Panc1 (cell line): ENCODE measurements around the gene CD55. TPM values are rescaled to one million over a fixed set of nuclear protein-coding genes. Genes with fewer than 3 reads are reported as not detected.

Experiments
- ATAC-seq: fragments of 200-7000 bp; cut with Tn5 transposase; 2 replicates; pipeline ENCODE4 v1.9.1; 2020; ENCODE audit warnings: mild to moderate bottlenecking, moderate library complexity
- BruUV-seq: library from RNA; stranded (reverse); fragments of 400-500 nt; replicated peaks from 2 replicates; lab custom pipeline; 2021; lab: Mats Ljungman, UMichigan
- CTCF ChIA-PET: fragments of 300-600 bp; sonication (Branson Sonifier 250); formaldehyde crosslinking; loops from one replicate; lab custom pipeline; 2022; ENCODE audit warnings: antibody characterized with exemption; lab: Charles Lee
- POLR2A ChIA-PET: fragments of 300-600 bp; sonication (Branson Sonifier 250); formaldehyde crosslinking; loops from one replicate; lab custom pipeline; 2022; ENCODE audit warnings: antibody characterized with exemption; lab: Charles Lee
- DNase-seq: peaks from one replicate; pipeline ENCODE4 v3.0.0-alpha.2; 2010; ENCODE audit warnings: low read depth, low spot score
- H3K27ac ChIP-seq: 2 replicates; pipeline ENCODE4 v1.5.1; 2011; ENCODE audit warnings: mild to moderate bottlenecking, low read length, inconsistent platforms
- H3K27me3 ChIP-seq: fragments of 200-500 bp; sonication (Bioruptor generic); 2 replicates; pipeline ENCODE4 v1.6.0; 2014; ENCODE audit warnings: low read length, inconsistent platforms; ENCODE audit not compliant: control insufficient read depth, insufficient read depth
- H3K36me3 ChIP-seq: fragments of 200-500 bp; sonication (Bioruptor generic); 2 replicates; pipeline ENCODE4 v1.5.1; 2014; ENCODE audit warnings: inconsistent platforms, mild to moderate bottlenecking, low read length, moderate library complexity; ENCODE audit not compliant: control insufficient read depth, insufficient read depth
- H3K4me1 ChIP-seq: 2 replicates; pipeline ENCODE4 v1.5.1; 2011; ENCODE audit warnings: inconsistent platforms, mild to moderate bottlenecking, low read length, moderate library complexity; ENCODE audit not compliant: control insufficient read depth, insufficient read depth
- H3K4me3 ChIP-seq, 2 experiments: 2 replicates each; pipeline ENCODE4 v1.5.1; 2011 to 2012; ENCODE audit warnings: low read depth in 2 of 2, low read length in 2 of 2, mild to moderate bottlenecking in 2 of 2, inconsistent platforms in 1 of 2, moderate library complexity in 1 of 2
- H3K9me3 ChIP-seq: fragments of 200-500 bp; sonication (Bioruptor generic); 2 replicates; pipeline ENCODE4 v1.5.1; 2014; ENCODE audit warnings: low read depth, mild to moderate bottlenecking, inconsistent platforms, low read length, moderate library complexity; ENCODE audit not compliant: control insufficient read depth, insufficient read depth
- POLR2AphosphoS5 ChIP-seq: IDR thresholded peaks from 2 replicates; pipeline ENCODE4 v1.6.1; 2012; ENCODE audit warnings: mild to moderate bottlenecking, low read depth, low read length, moderate library complexity
- REST ChIP-seq, 2 experiments: IDR thresholded peaks; 2 replicates each; pipeline ENCODE4 v1.6.1; 2011 to 2012; ENCODE audit warnings: low read depth in 2 of 2, control low read depth in 1 of 2, low read length in 1 of 2, mild to moderate bottlenecking in 1 of 2, moderate library complexity in 1 of 2; ENCODE audit not compliant: insufficient read depth in 1 of 2
- SIN3A ChIP-seq: IDR thresholded peaks from 2 replicates; pipeline ENCODE4 v1.6.1; 2012; ENCODE audit warnings: low read depth, mild to moderate bottlenecking, low read length, moderate library complexity, borderline replicate concordance; ENCODE audit not compliant: insufficient read depth
- TCF7L2 ChIP-seq: IDR thresholded peaks from 2 replicates; pipeline ENCODE4 v1.6.1; 2011; ENCODE audit warnings: mild to moderate bottlenecking, low read depth, low read length, inconsistent platforms
- in situ Hi-C: cut with HindIII; loops from 2 replicates; pipeline ENCODE4 v1.10.0; 2016; ENCODE audit warnings: low sequenced_read_pairs, low pct_unique_long_range_greater_than_20kb
- intact Hi-C: fragments of 100-400 bp; cut with micrococcal nuclease; formaldehyde crosslinking; loops from one replicate; pipeline ENCODE4 v1.10.0; 2022; ENCODE audit not compliant: unreplicated experiment
- total RNA-seq: library from RNA; stranded (reverse); gene quantifications from one replicate; pipeline ENCODE4 v1.2.1, GENCODE V29; 2021; ENCODE audit not compliant: unreplicated experiment
- TF ChIP-seq, protein P1 (sequence below): fragments of 450-650 bp; IDR thresholded peaks from 2 replicates; pipeline ENCODE4 v1.5.1; 2017; ENCODE audit warnings: mild to moderate bottlenecking

The CD55 gene
- total RNA-seq, 1 experiment from 2014 or later, result 12.1 TPM

DNA sequence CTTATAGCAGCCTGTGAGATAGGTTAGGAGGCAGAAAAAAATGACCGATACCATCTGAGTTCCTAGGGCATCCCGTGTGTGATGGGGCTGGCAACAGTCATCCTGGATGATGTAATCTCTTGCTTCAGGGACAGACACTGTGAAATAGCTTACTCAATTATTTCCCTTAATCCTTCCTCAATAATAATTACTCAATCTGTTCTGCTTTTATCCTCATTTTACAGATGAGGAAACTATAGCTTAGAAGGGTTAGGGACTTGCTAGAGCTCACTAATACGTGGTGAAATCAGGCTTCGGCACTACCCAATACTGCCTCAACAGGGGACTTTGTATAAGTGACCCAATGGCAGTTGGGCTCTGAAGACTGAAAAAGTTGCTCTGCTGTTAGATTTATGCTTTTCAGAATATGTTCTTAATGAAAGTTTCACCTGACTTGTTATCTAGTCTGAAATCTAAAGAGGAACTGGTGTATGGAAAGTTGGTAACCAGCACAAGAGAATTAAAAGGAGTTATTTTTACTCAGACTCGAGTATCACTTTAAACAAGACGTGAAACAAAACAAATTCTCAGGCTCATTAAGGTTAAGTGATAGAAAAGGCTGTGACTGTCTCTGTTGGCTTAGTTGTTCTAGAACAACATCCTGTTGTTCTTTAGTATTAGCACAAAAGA, 14.4 kb downstream of the CD55 start:
- TF ChIP-seq REST (IDR thresholded peaks at IDR 0.05; ENCODE audit: insufficient read depth in 1 of 2, low read depth in 2 of 2, low read length in 1 of 2) (no peak), POLR2AphosphoS5 (no peak), TCF7L2 (no peak), SIN3A (no peak)
- TF ChIP-seq, protein P1, sequence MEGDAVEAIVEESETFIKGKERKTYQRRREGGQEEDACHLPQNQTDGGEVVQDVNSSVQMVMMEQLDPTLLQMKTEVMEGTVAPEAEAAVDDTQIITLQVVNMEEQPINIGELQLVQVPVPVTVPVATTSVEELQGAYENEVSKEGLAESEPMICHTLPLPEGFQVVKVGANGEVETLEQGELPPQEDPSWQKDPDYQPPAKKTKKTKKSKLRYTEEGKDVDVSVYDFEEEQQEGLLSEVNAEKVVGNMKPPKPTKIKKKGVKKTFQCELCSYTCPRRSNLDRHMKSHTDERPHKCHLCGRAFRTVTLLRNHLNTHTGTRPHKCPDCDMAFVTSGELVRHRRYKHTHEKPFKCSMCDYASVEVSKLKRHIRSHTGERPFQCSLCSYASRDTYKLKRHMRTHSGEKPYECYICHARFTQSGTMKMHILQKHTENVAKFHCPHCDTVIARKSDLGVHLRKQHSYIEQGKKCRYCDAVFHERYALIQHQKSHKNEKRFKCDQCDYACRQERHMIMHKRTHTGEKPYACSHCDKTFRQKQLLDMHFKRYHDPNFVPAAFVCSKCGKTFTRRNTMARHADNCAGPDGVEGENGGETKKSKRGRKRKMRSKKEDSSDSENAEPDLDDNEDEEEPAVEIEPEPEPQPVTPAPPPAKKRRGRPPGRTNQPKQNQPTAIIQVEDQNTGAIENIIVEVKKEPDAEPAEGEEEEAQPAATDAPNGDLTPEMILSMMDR, result no peak
- no peak overlapping the region for H3K27ac ChIP-seq
- intact Hi-C loops, result no loop called here
- no peak overlapping the region for H3K4me3 ChIP-seq
- ChIA-PET POLR2A (no interaction called here), CTCF (no interaction called here)
- H3K27me3 ChIP-seq, result no peaks in the 10 kb centered on the region
- ATAC-seq, result no peak
- BruUV-seq, result no TSS peak
- no peak for DNase-seq
- no peaks in the 10 kb centered on the region for H3K36me3 ChIP-seq
- H3K9me3 ChIP-seq, result peaks cover 8% of the 10 kb centered on the region; the same call in 1 of the 2 replicates
- H3K4me1 ChIP-seq, result no peaks in the 10 kb centered on the region
- in situ Hi-C loops, result no loop called here

- BruUV-seq, result no TSS peak
These were observed 15.3 kb downstream of the CD55 start for GRCh38 chr1:207336559-207337467.

More at GRCh38 chr1:207336559-207337467, 15.3 kb downstream of the CD55 start:
- H3K27ac ChIP-seq, result no peak overlapping the region
- CTCF ChIA-PET, result no interaction called here
- in situ Hi-C loops, result no loop called here
- H3K4me1 ChIP-seq, result no peaks in the 10 kb centered on the region
- POLR2A ChIA-PET, result no interaction called here
- ATAC-seq (no peak), DNase-seq (no peak)
- peaks cover 8% of the 10 kb centered on the region; the same call in 1 of the 2 replicates for H3K9me3 ChIP-seq
- H3K4me3 ChIP-seq, result no peak overlapping the region
- TF ChIP-seq SIN3A, result no peak
- TF ChIP-seq, protein P1, result no peak
- TF ChIP-seq POLR2AphosphoS5, result no peak
- TF ChIP-seq TCF7L2, result no peak
- no peak for TF ChIP-seq REST (IDR thresholded peaks at IDR 0.05; ENCODE audit: insufficient read depth in 1 of 2, low read depth in 2 of 2, low read length in 1 of 2)
- intact Hi-C loops, result no loop called here
- no peaks in the 10 kb centered on the region for H3K36me3 ChIP-seq
- H3K27me3 ChIP-seq, result no peaks in the 10 kb centered on the region
